ENCODE data around the gene KIF4A. TPM values are rescaled to one million over a fixed set of nuclear protein-coding genes. Genes with fewer than 3 reads are reported as not detected.

The KIF4A gene
- total RNA-seq, 2 experiments from 2014 or later: 29.9 to 40.7 TPM

- H3K4me3 ChIP-seq (ENCODE audit: low read depth, low read length, poor library complexity, severe bottlenecking): peak overlapping the region; percentile 77
- intact Hi-C loops (cut with micrococcal nuclease; ENCODE audit: unreplicated experiment): loop anchor here (5.0 kb wide), 1 partner anchor 236 kb away; no protein-coding TSS in a partner anchor
- CTCF ChIA-PET (ENCODE audit: unreplicated experiment): interaction anchor here (0.6 to 0.7 kb wide), 2 partner anchors 9 to 34 kb away, joined by 3 read pairs; no protein-coding TSS in a partner anchor
These were observed 143.3 kb downstream of the KIF4A start for GRCh38 chrX:70432936-70433847.

GRCh38 chrX:70433848-70434351, 144.0 kb downstream of the KIF4A start:
- Histone ChIP-seq H3K9me2 (ENCODE audit: insufficient read depth, low read length) (no peaks in the 10 kb centered on the region), H2AFZ (ENCODE audit: low read length) (peak overlapping the region; percentile 91), H4K20me1 (ENCODE audit: insufficient read depth, low read length) (no peaks in the 10 kb centered on the region), H3K36me3 (ENCODE audit: insufficient read depth, low read length) (no peaks in the 10 kb centered on the region), H3K79me2 (ENCODE audit: insufficient read depth, low read depth, low read length) (no peaks in the 10 kb centered on the region), H3K9me3 (ENCODE audit: low read length) (no peaks in the 10 kb centered on the region), H3K4me2 (ENCODE audit: low read length) (peak overlapping the region; percentile 100), H3K27ac (ENCODE audit: low read depth, low read length, poor library complexity, severe bottlenecking) (peak overlapping the region; percentile 40), H3K4me3 (ENCODE audit: low read depth, low read length, poor library complexity, severe bottlenecking) (peak overlapping the region; percentile 77), H3K4me1 (ENCODE audit: insufficient read depth, low read length, poor library complexity, severe bottlenecking) (peaks cover 7% of the 10 kb centered on the region)
- CTCF ChIA-PET (ENCODE audit: unreplicated experiment): interaction anchor here (0.6 kb wide), 1 partner anchor 10 kb away, joined by 3 read pairs; no protein-coding TSS in a partner anchor
- peak; percentile 78 for DNase-seq (ENCODE audit: low spot score)
- intact Hi-C loops (cut with micrococcal nuclease; ENCODE audit: unreplicated experiment): loop anchor here (5.0 kb wide), 1 partner anchor 237 kb away; no protein-coding TSS in a partner anchor
- POLR2A ChIA-PET: no interaction called here
- BruUV-seq (replicated peaks): no TSS peak
- TF ChIP-seq CTCF (conservative IDR thresholded peaks at IDR 0.05; ENCODE audit: low read length): peak; percentile 70
- TF ChIP-seq EZH2phosphoT487 (IDR thresholded peaks at IDR 0.05; ENCODE audit: borderline replicate concordance, low read depth, low read length): no peak

More at GRCh38 chrX:70432936-70433847, 143.3 kb downstream of the KIF4A start:
- H3K4me1 ChIP-seq (ENCODE audit: insufficient read depth, low read length, poor library complexity, severe bottlenecking): peaks cover 7% of the 10 kb centered on the region
- POLR2A ChIA-PET: interaction anchor here (0.5 kb wide), 2 partner anchors 138 to 1060 kb away, joined by 4 read pairs; no protein-coding TSS in a partner anchor
- DNase-seq (ENCODE audit: low spot score): no peak
- H3K9me3 ChIP-seq (ENCODE audit: low read length): no peaks in the 10 kb centered on the region
- H3K27ac ChIP-seq (ENCODE audit: low read depth, low read length, poor library complexity, severe bottlenecking): no peak overlapping the region
- peak overlapping the region; percentile 91 for H2AFZ ChIP-seq (ENCODE audit: low read length)
- no peaks in the 10 kb centered on the region for H3K9me2 ChIP-seq (ENCODE audit: insufficient read depth, low read length)
- H3K4me2 ChIP-seq (ENCODE audit: low read length): peak overlapping the region; percentile 70
- no peaks in the 10 kb centered on the region for H3K36me3 ChIP-seq (ENCODE audit: insufficient read depth, low read length)
- TF ChIP-seq CTCF (conservative IDR thresholded peaks at IDR 0.05; ENCODE audit: low read length) (no peak), EZH2phosphoT487 (IDR thresholded peaks at IDR 0.05; ENCODE audit: borderline replicate concordance, low read depth, low read length) (no peak)
- no peaks in the 10 kb centered on the region for H4K20me1 ChIP-seq (ENCODE audit: insufficient read depth, low read length)
- BruUV-seq (replicated peaks): no TSS peak
- no peaks in the 10 kb centered on the region for H3K79me2 ChIP-seq (ENCODE audit: insufficient read depth, low read depth, low read length)

All from OCI-LY7 (cell line).